GM23338 (cell line): Measurements from ENCODE around the gene XDH. TPM values are rescaled to one million over a fixed set of nuclear protein-coding genes. Genes with fewer than 3 reads are reported as not detected.

Source experiments
- ATAC-seq: fragments of 200-7000 bp; cut with Tn5 transposase; 3 replicates; pipeline ENCODE4 v1.9.1; 2020
- DNase-seq: peaks from one replicate; pipeline ENCODE4 v3.0.0-alpha.2; 2015; ENCODE audit warnings: low spot score
- H2AFZ ChIP-seq: fragments of 200-600 bp; sonication (generic); 2 replicates; pipeline ENCODE4 v1.8.0; 2016; ENCODE audit warnings: antibody characterized with exemption, mild to moderate bottlenecking, moderate library complexity
- H3F3A ChIP-seq: fragments of 200-600 bp; sonication (generic); replicated peaks from 2 replicates; pipeline ENCODE4 v1.8.0; 2017; ENCODE audit warnings: antibody characterized with exemption, mixed run types, low read depth
- H3K27ac ChIP-seq: fragments of 200-600 bp; sonication (generic); 2 replicates; pipeline ENCODE4 v1.6.1; 2016; ENCODE audit warnings: low read depth
- H3K27me3 ChIP-seq: fragments of 200-600 bp; sonication (generic); 2 replicates; pipeline ENCODE4 v1.8.0; 2016; ENCODE audit warnings: mild to moderate bottlenecking, mixed run types, moderate library complexity; ENCODE audit not compliant: insufficient read depth
- H3K36me3 ChIP-seq: fragments of 200-600 bp; sonication (generic); 2 replicates; pipeline ENCODE4 v1.8.0; 2016; ENCODE audit warnings: mild to moderate bottlenecking; ENCODE audit not compliant: insufficient read depth
- H3K4me1 ChIP-seq: fragments of 200-600 bp; sonication (generic); 2 replicates; pipeline ENCODE4 v1.8.0; 2016; ENCODE audit warnings: mild to moderate bottlenecking, moderate library complexity; ENCODE audit not compliant: insufficient read depth
- H3K4me2 ChIP-seq: fragments of 200-600 bp; sonication (generic); 2 replicates; pipeline ENCODE4 v1.7.1; 2017; ENCODE audit warnings: mixed run types
- H3K4me3 ChIP-seq: fragments of 200-600 bp; sonication (generic); 2 replicates; pipeline ENCODE4 v1.6.1; 2016; ENCODE audit warnings: mixed run types
- H3K79me2 ChIP-seq: fragments of 200-600 bp; sonication (generic); replicated peaks from 2 replicates; pipeline ENCODE4 v1.8.0; 2017; ENCODE audit warnings: mild to moderate bottlenecking; ENCODE audit not compliant: insufficient read depth
- H3K9me2 ChIP-seq: fragments of 200-600 bp; sonication (generic); 2 replicates; pipeline ENCODE4 v1.8.0; 2017; ENCODE audit not compliant: insufficient read depth
- H4K20me1 ChIP-seq: fragments of 200-600 bp; sonication (generic); replicated peaks from 2 replicates; pipeline ENCODE4 v1.8.0; 2017; ENCODE audit warnings: mild to moderate bottlenecking; ENCODE audit not compliant: insufficient read depth
- H3K27ac Mint-ChIP-seq: 2 replicates; pipeline ENCODE4 v1.8.0; 2020; ENCODE audit warnings: inconsistent platforms, mild to moderate bottlenecking, moderate library complexity, mixed read lengths
- H3K27me3 Mint-ChIP-seq: 3 replicates; pipeline ENCODE4 v1.8.0; 2022; ENCODE audit warnings: low read depth, mild to moderate bottlenecking, moderate library complexity, mixed read lengths, inconsistent platforms; ENCODE audit not compliant: insufficient read depth, poor library complexity
- H3K36me3 Mint-ChIP-seq: 3 replicates; pipeline ENCODE4 v1.8.0; 2021; ENCODE audit warnings: low read depth, mild to moderate bottlenecking, inconsistent platforms, moderate library complexity, mixed read lengths
- H3K4me1 Mint-ChIP-seq: 3 replicates; pipeline ENCODE4 v1.8.0; 2020; ENCODE audit warnings: mild to moderate bottlenecking, inconsistent platforms, mixed read lengths
- H3K4me3 Mint-ChIP-seq: 3 replicates; pipeline ENCODE4 v1.8.0; 2021; ENCODE audit warnings: moderate library complexity, mild to moderate bottlenecking, inconsistent platforms, mixed read lengths
- H3K9me3 Mint-ChIP-seq: 3 replicates; pipeline ENCODE4 v1.8.0; 2020; ENCODE audit warnings: moderate library complexity, mild to moderate bottlenecking, inconsistent platforms, mixed read lengths
- CTCF ChIP-seq, 2 experiments: fragments of 200-600 bp in 1 of 2; sonication (generic) in 1 of 2; conservative IDR thresholded peaks; 2 replicates each; pipeline versions ENCODE4 v1.5.1 to v1.6.1; 2016 to 2017; ENCODE audit warnings: antibody characterized with exemption in 2 of 2, low read depth in 2 of 2, mild to moderate bottlenecking in 2 of 2, moderate library complexity in 1 of 2
- EZH2 ChIP-seq: fragments of 200-600 bp; sonication (generic); IDR thresholded peaks from one replicate; pipeline ENCODE4 v1.8.0; 2017; ENCODE audit warnings: antibody characterized with exemption, mild to moderate bottlenecking, low read depth; ENCODE audit not compliant: unreplicated experiment
- EZH2phosphoT487 ChIP-seq: fragments of 200-600 bp; sonication (generic); IDR thresholded peaks from one replicate; pipeline ENCODE4 v1.8.1; 2018; ENCODE audit warnings: antibody characterized with exemption; ENCODE audit not compliant: unreplicated experiment
- NANOG ChIP-seq: IDR thresholded peaks from 2 replicates; pipeline ENCODE4 v1.6.1; 2016; ENCODE audit warnings: antibody characterized with exemption, borderline replicate concordance
- STAT1 ChIP-seq: IDR thresholded peaks from one replicate; pipeline ENCODE4 v1.6.1; 2016; ENCODE audit warnings: antibody characterized with exemption; ENCODE audit not compliant: unreplicated experiment
- ZNF114 ChIP-seq: fragments of 250-450 bp; sonication (Bioruptor Pico); IDR thresholded peaks from 2 replicates; pipeline ENCODE4 v1.5.0; 2020; ENCODE audit warnings: mild to moderate bottlenecking, moderate library complexity
- ZNF331 ChIP-seq: fragments of 250-450 bp; sonication (Bioruptor Pico); IDR thresholded peaks from 2 replicates; pipeline ENCODE4 v1.5.0; 2020; ENCODE audit warnings: low read depth, mild to moderate bottlenecking, moderate library complexity
- ZNF462 ChIP-seq: fragments of 250-450 bp; sonication (Bioruptor Pico); IDR thresholded peaks from 2 replicates; pipeline ENCODE4 v1.5.0; 2020; ENCODE audit warnings: mild to moderate bottlenecking, moderate library complexity
- polyA plus RNA-seq: library from polyadenylated mRNA; unstranded; fragments of >200 nt; fragmentation: Nextera tagmentation; extraction: Ambion mirVana; gene quantifications from 2 replicates; pipeline ENCODE4 v1.2.1, GENCODE V29; 2016
- total RNA-seq: library from RNA; depleted of rRNA; stranded (reverse); fragments of >200 nt; shearing (Covaris generic); gene quantifications from 2 replicates; pipeline ENCODE4 v1.2.3, GENCODE V29; 2014
- TF ChIP-seq, protein P1 (sequence below): IDR thresholded peaks from 2 replicates; pipeline ENCODE4 v1.6.1; 2016; ENCODE audit warnings: antibody characterized with exemption

XDH gene
- total and polyA plus RNA-seq, 2 experiments from 2014 or later = 0.55 to 0.87 TPM

DNA sequence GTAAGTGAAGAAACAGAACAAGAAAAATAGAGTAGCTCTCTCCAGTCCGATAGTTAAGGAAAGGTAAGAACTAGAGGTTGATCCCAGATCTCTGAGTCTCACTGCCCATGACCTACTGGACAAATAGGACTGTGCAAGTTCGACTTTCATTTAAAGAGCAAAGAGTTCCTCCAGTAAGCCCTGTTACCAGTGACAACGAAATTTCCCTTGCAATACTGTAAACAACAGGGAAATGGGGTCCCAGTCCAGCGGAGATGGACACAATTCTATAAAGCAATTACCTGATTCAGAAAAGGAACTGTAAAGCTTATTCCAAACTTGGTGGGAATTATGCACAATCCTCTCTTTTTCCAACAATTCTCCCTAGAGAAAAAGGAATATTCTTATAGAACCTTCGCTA is 65.9 kb downstream of the XDH start (continued):
- TF ChIP-seq ZNF462 (CRISPR knock-in tag) (no peak), ZNF331 (no peak), EZH2phosphoT487 (no peak), NANOG (no peak), STAT1 (no peak)
- TF ChIP-seq, protein P1, sequence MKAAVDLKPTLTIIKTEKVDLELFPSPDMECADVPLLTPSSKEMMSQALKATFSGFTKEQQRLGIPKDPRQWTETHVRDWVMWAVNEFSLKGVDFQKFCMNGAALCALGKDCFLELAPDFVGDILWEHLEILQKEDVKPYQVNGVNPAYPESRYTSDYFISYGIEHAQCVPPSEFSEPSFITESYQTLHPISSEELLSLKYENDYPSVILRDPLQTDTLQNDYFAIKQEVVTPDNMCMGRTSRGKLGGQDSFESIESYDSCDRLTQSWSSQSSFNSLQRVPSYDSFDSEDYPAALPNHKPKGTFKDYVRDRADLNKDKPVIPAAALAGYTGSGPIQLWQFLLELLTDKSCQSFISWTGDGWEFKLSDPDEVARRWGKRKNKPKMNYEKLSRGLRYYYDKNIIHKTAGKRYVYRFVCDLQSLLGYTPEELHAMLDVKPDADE = no peak

DNA sequence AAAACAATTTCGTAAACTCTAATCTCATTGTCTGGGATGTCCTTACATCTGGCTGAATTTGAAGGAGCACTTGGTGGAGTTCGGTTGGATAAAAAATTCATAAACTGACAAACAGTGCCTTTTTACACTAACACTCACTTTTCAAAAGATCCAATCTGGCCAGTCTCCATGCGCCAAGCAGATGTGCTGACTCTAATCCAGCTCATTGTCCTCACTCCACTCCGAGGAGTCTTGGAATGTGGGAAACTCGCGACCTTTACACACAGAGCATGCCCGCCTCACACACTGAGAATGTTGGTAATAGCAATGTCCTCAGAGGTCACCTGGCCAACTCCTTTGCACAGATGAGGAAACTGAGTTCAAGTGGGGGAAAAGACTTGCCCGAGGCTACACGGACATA is 66.8 kb downstream of the XDH start:
- Mint-ChIP-seq H3K27ac (no peak overlapping the region), H3K36me3 (no peaks in the 10 kb centered on the region), H3K27me3 (peaks cover 5% of the 10 kb centered on the region), H3K4me3 (no peak overlapping the region), H3K9me3 (no peaks in the 10 kb centered on the region), H3K4me1 (no peaks in the 10 kb centered on the region)
- Histone ChIP-seq H3K79me2 (no peaks in the 10 kb centered on the region), H3K4me1 (no peaks in the 10 kb centered on the region), H2AFZ (no peak overlapping the region), H3K27me3 (no peaks in the 10 kb centered on the region), H3K9me2 (no peaks in the 10 kb centered on the region), H3F3A (no peaks in the 10 kb centered on the region), H3K27ac (no peak overlapping the region), H3K4me2 (no peak overlapping the region), H3K36me3 (no peaks in the 10 kb centered on the region), H4K20me1 (no peaks in the 10 kb centered on the region), H3K4me3 (no peak overlapping the region)
- ATAC-seq (no peak), DNase-seq (peak; percentile 3)
- TF ChIP-seq ZNF114 (CRISPR knock-in tag) (no peak), EZH2phosphoT487 (no peak), EZH2 (no peak), CTCF (conservative IDR thresholded peaks at IDR 0.05; ENCODE audit: low read depth in 2 of 2) (no peak), NANOG (no peak)
